ENCODE data around the gene CCDC85C. TPM values are rescaled to one million over a fixed set of nuclear protein-coding genes. Genes with fewer than 3 reads are reported as not detected.
A peak's percentile ranks its signal among the peaks of the same experiment; 100 is the strongest.

CCDC85C gene
- total RNA-seq, 1 experiment from 2014 or later = 36.4 TPM

GRCh38 chr14:99621948-99622347 is 17.9 kb upstream of the CCDC85C start:
- CTCF ChIA-PET = no interaction called here
- Histone ChIP-seq H3K9ac (ENCODE audit: low read length) (no peak overlapping the region), H2AFZ (ENCODE audit: low read length) (no peak overlapping the region), H3K9me2 (replicated peaks; ENCODE audit: low read length) (no peaks in the 10 kb centered on the region), H3K9me3 (ENCODE audit: low read length) (no peaks in the 10 kb centered on the region), H3K4me1 (ENCODE audit: insufficient read depth, low read length) (peaks cover 17% of the 10 kb centered on the region; the same call in 1 of the 2 replicates), H3K27me3 (ENCODE audit: low read length) (no peaks in the 10 kb centered on the region), H4K20me1 (ENCODE audit: low read length) (no peaks in the 10 kb centered on the region), H3K4me3 (ENCODE audit: low read length) (no peak overlapping the region), H3K4me2 (ENCODE audit: low read length) (no peak overlapping the region), H3F3A (ENCODE audit: low read length, unreplicated experiment) (no peaks in the 10 kb centered on the region), H3K27ac (ENCODE audit: low read length) (no peak overlapping the region), H3K36me3 (ENCODE audit: low read depth, low read length) (no peaks in the 10 kb centered on the region), H3K79me2 (ENCODE audit: low read length) (no peaks in the 10 kb centered on the region)
- POLR2A ChIA-PET (ENCODE audit: unreplicated experiment) = no interaction called here
- no peak for ATAC-seq
- intact Hi-C loops (cut with micrococcal nuclease) = no loop called here
- BruUV-seq (replicated peaks) = no TSS peak
- peak; percentile 25 for DNase-seq
- TF ChIP-seq CTCF (conservative IDR thresholded peaks at IDR 0.05; ENCODE audit: low read depth, low read length) (no peak), EZH2 (IDR thresholded peaks at IDR 0.05; ENCODE audit: low read length, unreplicated experiment) (no peak), EZH2phosphoT487 (IDR thresholded peaks at IDR 0.05; ENCODE audit: borderline replicate concordance, low read length) (no peak)

GRCh38 chr14:99619835-99620834 is 16.1 kb upstream of the CCDC85C start:
- ATAC-seq = peak; percentile 27; the same call in 1 of the 2 replicates
- no peaks in the 10 kb centered on the region for H3F3A ChIP-seq (ENCODE audit: low read length, unreplicated experiment)
- DNase-seq = peak; percentile 23
- H3K36me3 ChIP-seq (ENCODE audit: low read depth, low read length) = no peaks in the 10 kb centered on the region
- no peak for TF ChIP-seq CTCF (conservative IDR thresholded peaks at IDR 0.05; ENCODE audit: low read depth, low read length)
- TF ChIP-seq EZH2phosphoT487 (IDR thresholded peaks at IDR 0.05; ENCODE audit: borderline replicate concordance, low read length) = no peak
- no peak for TF ChIP-seq EZH2 (IDR thresholded peaks at IDR 0.05; ENCODE audit: low read length, unreplicated experiment)
- no peak overlapping the region for H3K4me2 ChIP-seq (ENCODE audit: low read length)
- no peak overlapping the region for H2AFZ ChIP-seq (ENCODE audit: low read length)
- H3K4me1 ChIP-seq (ENCODE audit: insufficient read depth, low read length) = peaks cover 17% of the 10 kb centered on the region; the same call in 1 of the 2 replicates
- H3K27me3 ChIP-seq (ENCODE audit: low read length) = no peaks in the 10 kb centered on the region
- no TSS peak for BruUV-seq (replicated peaks)
- H3K4me3 ChIP-seq (ENCODE audit: low read length) = no peak overlapping the region
- no peaks in the 10 kb centered on the region for H4K20me1 ChIP-seq (ENCODE audit: low read length)
- no peak overlapping the region for H3K9ac ChIP-seq (ENCODE audit: low read length)
- POLR2A ChIA-PET (ENCODE audit: unreplicated experiment) = interaction anchor here (0.6 kb wide), 1 partner anchor 110 kb away, joined by 3 read pairs; no protein-coding TSS in a partner anchor
- no peaks in the 10 kb centered on the region for H3K79me2 ChIP-seq (ENCODE audit: low read length)
- intact Hi-C loops (cut with micrococcal nuclease) = no loop called here
- CTCF ChIA-PET = interaction anchor here (0.6 kb wide), 1 partner anchor 93 kb away, joined by 5 read pairs; no protein-coding TSS in a partner anchor
- H3K9me2 ChIP-seq (replicated peaks; ENCODE audit: low read length) = no peaks in the 10 kb centered on the region
- no peaks in the 10 kb centered on the region for H3K9me3 ChIP-seq (ENCODE audit: low read length)
- H3K27ac ChIP-seq (ENCODE audit: low read length) = no peak overlapping the region

Data from PC-3 (cell line).